HepG2 (cell line): Measurements from ENCODE around the gene ISOC2. TPM values are rescaled to one million over a fixed set of nuclear protein-coding genes. Genes with fewer than 3 reads are reported as not detected.

Source experiments
- E2F1 ChIP-seq: sonication (generic); formaldehyde crosslinking; IDR thresholded peaks from 2 replicates; pipeline ENCODE4 v1.5.0; 2020; ENCODE audit warnings: missing genetic modification reagents
- GFI1 ChIP-seq: sonication (generic); formaldehyde crosslinking; IDR thresholded peaks from 2 replicates; pipeline ENCODE4 v1.5.0; 2020; ENCODE audit warnings: missing genetic modification reagents, mild to moderate bottlenecking, borderline replicate concordance
- HNRNPH1 ChIP-seq: fragments of 200-400 bp; formaldehyde crosslinking; optimal IDR thresholded peaks from 2 replicates; pipeline ENCODE3; 2017; ENCODE audit warnings: mild to moderate bottlenecking, low read depth, low read length
- KAT2B ChIP-seq: fragments of 150-350 bp; IDR thresholded peaks from 2 replicates; pipeline ENCODE4 v1.6.1; 2014; ENCODE audit warnings: low read depth, low read length, borderline replicate concordance
- KDM5A ChIP-seq: fragments of 200-600 bp; sonication (generic); IDR thresholded peaks from 2 replicates; pipeline ENCODE4 v1.7.0; 2018; ENCODE audit warnings: antibody characterized with exemption, mild to moderate bottlenecking, low read length, borderline replicate concordance
- RXRB ChIP-seq: IDR thresholded peaks from 2 replicates; pipeline ENCODE4 v1.6.1; 2016; ENCODE audit warnings: borderline replicate concordance, missing genetic modification reagents, missing compliant biosample characterization
- WIZ ChIP-seq: sonication (generic); formaldehyde crosslinking; IDR thresholded peaks from 2 replicates; pipeline ENCODE4 v1.5.1; 2020; ENCODE audit warnings: mild to moderate bottlenecking, missing genetic modification reagents
- ZGPAT ChIP-seq: IDR thresholded peaks from 2 replicates; pipeline ENCODE4 v1.6.1; 2016; ENCODE audit warnings: mild to moderate bottlenecking
- ZNF142 ChIP-seq: sonication (generic); formaldehyde crosslinking; IDR thresholded peaks from 2 replicates; pipeline ENCODE4 v1.4.0; 2020; ENCODE audit warnings: missing genetic modification reagents
- ZNF282 ChIP-seq: fragments of 450-650 bp; IDR thresholded peaks from 2 replicates; pipeline ENCODE4 v1.6.1; 2018; ENCODE audit not compliant: partially characterized antibody
- ZNF335 ChIP-seq: sonication (generic); formaldehyde crosslinking; IDR thresholded peaks from 2 replicates; pipeline ENCODE4 v1.4.0; 2020; ENCODE audit warnings: missing genetic modification reagents
- ZNF367 ChIP-seq: sonication (generic); formaldehyde crosslinking; IDR thresholded peaks from 2 replicates; pipeline ENCODE4 v1.4.0; 2020; ENCODE audit warnings: missing genetic modification reagents, borderline replicate concordance
- ZNF703 ChIP-seq: sonication (generic); formaldehyde crosslinking; IDR thresholded peaks from 2 replicates; pipeline ENCODE4 v1.5.1; 2020; ENCODE audit warnings: missing genetic modification reagents, mild to moderate bottlenecking, moderate library complexity, borderline replicate concordance
- ZNF773 ChIP-seq: sonication (generic); formaldehyde crosslinking; IDR thresholded peaks from 2 replicates; pipeline ENCODE4 v1.4.0; 2020; ENCODE audit warnings: missing genetic modification reagents, borderline replicate concordance
- ZNF777 ChIP-seq: sonication (generic); formaldehyde crosslinking; IDR thresholded peaks from 2 replicates; pipeline ENCODE4 v1.4.0; 2020; ENCODE audit warnings: missing genetic modification reagents
- polyA plus RNA-seq, 8 experiments: library from polyadenylated mRNA; depleted of rRNA in 3 of 8; stranded (reverse) in 7 of 8; unstranded in 1 of 8; fragments of >200 nt; fragmentation: Illumina TruSeq in 4 of 8; extraction: Trizol in 4 of 8; gene quantifications; 2 replicates each; pipeline versions ENCODE4 v1.2.1 to v1.2.3, GENCODE V29; 2011 to 2016; ENCODE audit warnings: low read depth in 4 of 8, missing spikeins in 1 of 8, mixed read lengths in 1 of 8; ENCODE audit not compliant: insufficient read depth in 1 of 8
- total RNA-seq, 5 experiments: library from RNA; depleted of rRNA; stranded (reverse); fragments of >200 nt; fragmentation: Illumina TruSeq; extraction: Trizol; gene quantifications; 2 replicates each; pipeline ENCODE4 v1.2.3, GENCODE V29; 2016; ENCODE audit warnings: low read depth in 1 of 5
- TF ChIP-seq, protein P1 (sequence below): sonication (generic); formaldehyde crosslinking; IDR thresholded peaks from 2 replicates; pipeline ENCODE4 v1.8.1; 2023; ENCODE audit warnings: mild to moderate bottlenecking, missing genetic modification reagents, borderline replicate concordance
- TF ChIP-seq, protein P2 (sequence below): sonication (generic); formaldehyde crosslinking; IDR thresholded peaks from 2 replicates; pipeline ENCODE4 v1.5.0; 2020; ENCODE audit warnings: missing genetic modification reagents
- TF ChIP-seq, protein P3 (sequence below): sonication (generic); formaldehyde crosslinking; conservative IDR thresholded peaks from 2 replicates; pipeline ENCODE4 v1.8.1; 2023; ENCODE audit warnings: missing genetic modification reagents

The ISOC2 gene
- total and polyA plus RNA-seq, 2 of the 13 experiments (the other 11 are each of a cell fraction or from before 2014, with no cell fraction given): 76.8 to 105 TPM

- TF ChIP-seq KDM5A (peak; percentile 23; the same call in 1 of the 2 replicates), ZNF335 (CRISPR knock-in tag) (0 out of 2 replicates have a peak, but pooled peaks have one; percentile 23), E2F1 (CRISPR knock-in tag) (peak; percentile 90), ZNF777 (CRISPR knock-in tag) (no peak), ZNF773 (no peak), ZNF142 (CRISPR knock-in tag) (no peak), ZNF703 (no peak), HNRNPH1 (no peak), GFI1 (CRISPR knock-in tag) (no peak), ZNF282 (no peak), KAT2B (no peak), ZNF367 (CRISPR knock-in tag) (no peak), ZGPAT (CRISPR knock-in tag) (peak; percentile 81; the same call in 1 of the 2 replicates), RXRB (CRISPR knock-in tag) (0 out of 2 replicates have a peak, but pooled peaks have one; percentile 18), WIZ (no peak)
- TF ChIP-seq, protein P1, sequence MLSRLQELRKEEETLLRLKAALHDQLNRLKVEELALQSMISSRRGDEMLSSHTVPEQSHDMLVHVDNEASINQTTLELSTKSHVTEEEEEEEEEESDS (CRISPR knock-in tag): no peak
- TF ChIP-seq, protein P2, sequence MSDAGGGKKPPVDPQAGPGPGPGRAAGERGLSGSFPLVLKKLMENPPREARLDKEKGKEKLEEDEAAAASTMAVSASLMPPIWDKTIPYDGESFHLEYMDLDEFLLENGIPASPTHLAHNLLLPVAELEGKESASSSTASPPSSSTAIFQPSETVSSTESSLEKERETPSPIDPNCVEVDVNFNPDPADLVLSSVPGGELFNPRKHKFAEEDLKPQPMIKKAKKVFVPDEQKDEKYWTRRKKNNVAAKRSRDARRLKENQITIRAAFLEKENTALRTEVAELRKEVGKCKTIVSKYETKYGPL (CRISPR knock-in tag): no peak
- TF ChIP-seq, protein P3, sequence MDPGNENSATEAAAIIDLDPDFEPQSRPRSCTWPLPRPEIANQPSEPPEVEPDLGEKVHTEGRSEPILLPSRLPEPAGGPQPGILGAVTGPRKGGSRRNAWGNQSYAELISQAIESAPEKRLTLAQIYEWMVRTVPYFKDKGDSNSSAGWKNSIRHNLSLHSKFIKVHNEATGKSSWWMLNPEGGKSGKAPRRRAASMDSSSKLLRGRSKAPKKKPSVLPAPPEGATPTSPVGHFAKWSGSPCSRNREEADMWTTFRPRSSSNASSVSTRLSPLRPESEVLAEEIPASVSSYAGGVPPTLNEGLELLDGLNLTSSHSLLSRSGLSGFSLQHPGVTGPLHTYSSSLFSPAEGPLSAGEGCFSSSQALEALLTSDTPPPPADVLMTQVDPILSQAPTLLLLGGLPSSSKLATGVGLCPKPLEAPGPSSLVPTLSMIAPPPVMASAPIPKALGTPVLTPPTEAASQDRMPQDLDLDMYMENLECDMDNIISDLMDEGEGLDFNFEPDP (CRISPR knock-in tag): no peak
Observed at GRCh38 chr19:55407800-55408532, 53.5 kb downstream of the ISOC2 start (continued).
